Uterus (tissue), 4 donors: ENCODE data around the gene HOXA6. TPM values are rescaled to one million over a fixed set of nuclear protein-coding genes. Genes with fewer than 3 reads are reported as not detected.

ENCODE experiments used
- DNase-seq, 2 donors: peaks; one replicate each; pipeline ENCODE4 v3.0.0-alpha.2; 2019 to 2020
- H3K27ac ChIP-seq, 2 donors: fragments of 200-600 bp; sonication (generic); 1 replicate in 1 of 2; 2 replicates in 1 of 2; pipeline ENCODE4 v1.5.1; 2016 to 2018
- H3K27me3 ChIP-seq, 2 donors: fragments of 200-600 bp; sonication (generic); one replicate each; pipeline ENCODE4 v1.5.1; 2018 to 2019; ENCODE audit warnings: control low read depth in 1 of 2
- H3K36me3 ChIP-seq, 2 donors: fragments of 200-600 bp; sonication (generic); one replicate each; pipeline ENCODE4 v1.5.1; 2019; ENCODE audit warnings: control low read depth in 1 of 2
- H3K4me1 ChIP-seq, 2 donors: fragments of 200-600 bp; sonication (generic); one replicate each; pipeline ENCODE4 v1.5.1; 2018 to 2019; ENCODE audit warnings: control low read depth in 1 of 2
- H3K4me3 ChIP-seq, 2 donors: fragments of 200-600 bp; sonication (generic); 1 replicate in 1 of 2; 2 replicates in 1 of 2; pipeline ENCODE4 v1.5.1; 2018 to 2019; ENCODE audit warnings: mild to moderate bottlenecking in 1 of 2
- H3K9me3 ChIP-seq, 2 donors: fragments of 200-600 bp; sonication (generic); one replicate each; pipeline ENCODE4 v1.5.1; 2019; ENCODE audit warnings: control low read depth in 1 of 2
- POLR2A ChIP-seq, 2 donors: fragments of 450-650 bp; IDR thresholded peaks; one replicate each; pipeline ENCODE4 v1.6.1; 2016; ENCODE audit warnings: antibody characterized with exemption in 2 of 2, mild to moderate bottlenecking in 1 of 2, moderate library complexity in 1 of 2
- intact Hi-C: fragments of 100-400 bp; cut with DNase I; formaldehyde crosslinking; loops from one replicate; pipeline ENCODE4 v1.15.1; 2023; ENCODE audit warnings: low total_unique reads
- total RNA-seq, 4 donors: library from RNA; depleted of rRNA in 3 of 4; stranded (reverse); fragments of >200 nt in 3 of 4; gene quantifications; one replicate each; pipeline versions ENCODE4 v1.1.0 to v1.2.4, GENCODE V29; 2014 to 2023
- TF ChIP-seq, protein P1 (sequence below), 4 experiments: fragments of 200-600 bp in 2 of 4; fragments of 450-650 bp in 2 of 4; sonication (generic) in 2 of 4; IDR thresholded peaks; one replicate each; pipeline ENCODE4 v1.5.1; 2016 to 2019; ENCODE audit warnings: antibody characterized with exemption in 4 of 4, mild to moderate bottlenecking in 2 of 4, moderate library complexity in 1 of 4
- donor health status: DM: yes; HTN: yes; CAD: no.

The HOXA6 gene
- total RNA-seq, 4 donors from 2014 or later, result 1.8 to 19.1 (median 15.4) TPM

DNA sequence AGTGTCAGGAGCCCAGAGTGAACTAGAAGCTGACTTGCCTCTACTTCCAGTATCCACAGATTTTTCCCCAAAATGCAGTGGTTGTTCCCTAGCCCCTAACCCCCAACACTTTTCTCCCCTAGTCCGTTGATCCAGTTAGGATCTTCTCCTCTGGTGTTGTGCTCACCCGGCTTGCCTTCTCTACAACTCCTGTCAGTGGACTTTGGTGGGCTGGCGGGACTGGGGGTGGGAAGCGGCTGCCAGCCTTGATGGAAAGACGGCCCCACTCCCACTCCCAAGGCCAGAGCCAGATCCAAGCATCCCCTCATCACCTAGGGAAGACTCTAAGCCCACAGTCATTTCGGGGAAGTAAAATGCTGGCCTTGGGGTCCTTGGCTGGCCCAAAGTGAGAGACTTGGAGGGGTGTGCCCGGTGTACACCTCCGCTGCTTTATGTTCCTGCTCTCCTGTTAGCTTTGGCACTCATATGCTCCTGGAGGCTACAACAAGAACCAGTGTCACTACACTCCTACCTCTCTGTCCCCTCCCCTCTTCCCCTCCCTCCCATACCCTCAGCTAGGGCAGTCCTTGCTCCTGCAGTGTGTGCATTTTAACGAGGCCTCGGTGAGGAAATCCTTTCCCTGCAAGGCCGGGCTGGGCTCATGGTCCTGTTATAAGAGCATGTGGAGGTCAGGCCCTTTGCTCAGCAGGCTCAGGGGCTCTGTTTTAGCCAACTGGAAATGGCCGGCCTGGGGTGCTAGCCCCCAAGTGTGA lies 27.5 kb upstream of the HOXA6 start:
- Histone ChIP-seq H3K4me3 (peak overlapping the region; percentile 58 to 66), H3K9me3 (no peaks in the 10 kb centered on the region), H3K4me1 (no peaks in the 10 kb centered on the region), H3K27ac (peak overlapping the region; percentile 94 to 96), H3K36me3 (no peaks in the 10 kb centered on the region), H3K27me3 (no peaks in the 10 kb centered on the region)
- DNase-seq, result peak; percentile 54 to 73
- peak; percentile 25 to 36 for TF ChIP-seq POLR2A (IDR thresholded peaks at IDR 0.05)
- TF ChIP-seq, protein P1, sequence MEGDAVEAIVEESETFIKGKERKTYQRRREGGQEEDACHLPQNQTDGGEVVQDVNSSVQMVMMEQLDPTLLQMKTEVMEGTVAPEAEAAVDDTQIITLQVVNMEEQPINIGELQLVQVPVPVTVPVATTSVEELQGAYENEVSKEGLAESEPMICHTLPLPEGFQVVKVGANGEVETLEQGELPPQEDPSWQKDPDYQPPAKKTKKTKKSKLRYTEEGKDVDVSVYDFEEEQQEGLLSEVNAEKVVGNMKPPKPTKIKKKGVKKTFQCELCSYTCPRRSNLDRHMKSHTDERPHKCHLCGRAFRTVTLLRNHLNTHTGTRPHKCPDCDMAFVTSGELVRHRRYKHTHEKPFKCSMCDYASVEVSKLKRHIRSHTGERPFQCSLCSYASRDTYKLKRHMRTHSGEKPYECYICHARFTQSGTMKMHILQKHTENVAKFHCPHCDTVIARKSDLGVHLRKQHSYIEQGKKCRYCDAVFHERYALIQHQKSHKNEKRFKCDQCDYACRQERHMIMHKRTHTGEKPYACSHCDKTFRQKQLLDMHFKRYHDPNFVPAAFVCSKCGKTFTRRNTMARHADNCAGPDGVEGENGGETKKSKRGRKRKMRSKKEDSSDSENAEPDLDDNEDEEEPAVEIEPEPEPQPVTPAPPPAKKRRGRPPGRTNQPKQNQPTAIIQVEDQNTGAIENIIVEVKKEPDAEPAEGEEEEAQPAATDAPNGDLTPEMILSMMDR (IDR thresholded peaks at IDR 0.05), result no peak
- intact Hi-C loops, result no loop called here

DNA sequence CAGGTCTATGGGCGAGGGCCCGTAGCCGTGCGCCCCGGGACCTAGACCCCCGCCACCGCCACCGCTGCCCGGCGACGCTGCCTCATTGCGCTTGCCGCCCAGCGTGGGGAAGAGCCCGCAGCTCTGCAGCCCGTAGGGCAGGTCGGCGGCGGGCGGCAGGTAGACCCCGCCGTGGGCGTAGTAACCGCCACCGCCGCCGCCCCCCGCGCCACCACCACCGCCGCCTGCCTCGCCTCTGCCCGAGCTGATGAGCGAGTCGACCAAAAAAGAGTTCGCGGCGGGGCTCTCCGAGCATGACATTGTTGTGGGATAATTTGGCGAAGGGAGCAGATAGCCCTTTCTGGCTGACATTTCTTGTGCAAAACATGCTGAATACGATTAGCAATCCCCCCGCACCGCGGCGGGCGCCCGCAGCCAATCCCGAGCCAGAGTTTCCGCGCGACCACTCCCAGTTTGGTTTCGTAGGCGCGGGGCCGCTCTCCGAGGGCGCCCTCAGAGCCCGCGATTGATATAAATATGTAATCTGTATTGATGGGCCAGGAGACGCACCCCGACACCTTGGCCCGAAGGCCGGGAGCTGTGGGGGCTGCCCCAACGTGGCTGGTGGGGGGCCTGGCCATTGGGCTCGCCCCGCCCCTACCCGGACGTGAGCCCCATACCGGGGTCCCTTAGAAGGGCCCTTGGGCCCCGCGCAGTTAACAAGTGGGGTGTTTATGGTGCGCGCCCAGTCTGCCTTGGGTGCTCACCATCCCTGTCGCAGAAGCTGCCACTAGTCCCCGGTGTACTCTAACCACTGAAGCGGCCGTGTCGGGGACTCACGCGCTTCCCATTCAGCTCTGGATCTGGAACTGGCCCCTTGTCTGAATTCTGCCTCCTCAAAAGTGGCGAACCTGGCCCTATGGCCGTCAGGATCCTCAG lies 26.6 kb upstream of the HOXA6 start, which contains the start of gene HOXA10:
Gene HOXA10 (minus strand): TSS at position 365 of the 918 bp plus-strand sequence. CDS start 14 bp downstream, at position 351.
- H3K36me3 ChIP-seq, result no peaks in the 10 kb centered on the region
- no peaks in the 10 kb centered on the region for H3K27me3 ChIP-seq
- peak within 1 kb of the TSS; percentile 94 to 96 for H3K27ac ChIP-seq
- intact Hi-C loops, result no loop called here
- TF ChIP-seq POLR2A (IDR thresholded peaks at IDR 0.05), result peak; percentile 54 to 68
- TF ChIP-seq, protein P1 (IDR thresholded peaks at IDR 0.05), result no peak
- peak within 1 kb of the TSS; percentile 58 to 66 for H3K4me3 ChIP-seq
- DNase-seq, result peak; percentile 87 to 88
- no peaks in the 10 kb centered on the region for H3K9me3 ChIP-seq
- H3K4me1 ChIP-seq, result no peaks in the 10 kb centered on the region

DNA sequence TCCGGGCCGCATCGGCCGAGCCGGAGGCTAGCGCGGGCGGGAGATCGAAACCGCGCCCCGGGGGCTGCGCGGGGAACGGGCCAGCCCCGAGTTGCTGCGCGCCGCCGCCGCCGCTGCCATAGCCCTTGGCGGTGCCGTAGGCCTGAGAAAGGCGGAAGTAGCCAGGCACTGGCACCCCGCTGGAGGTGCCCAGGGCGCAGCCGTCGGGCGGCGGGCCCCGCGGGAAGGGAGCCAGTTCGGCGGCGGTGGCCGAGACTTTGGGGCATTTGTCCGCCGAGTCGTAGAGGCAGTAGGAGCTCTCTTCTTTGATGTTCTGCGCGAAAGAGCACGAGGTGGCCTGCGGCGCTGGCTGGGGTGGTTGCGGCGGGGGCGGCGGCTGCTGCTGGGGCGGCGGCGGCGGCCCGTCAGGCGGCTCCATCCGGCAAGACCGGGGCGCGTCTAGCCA lies 26.0 kb upstream of the HOXA6 start:
- Histone ChIP-seq H3K36me3 (no peaks in the 10 kb centered on the region), H3K4me1 (no peaks in the 10 kb centered on the region), H3K27me3 (no peaks in the 10 kb centered on the region), H3K9me3 (no peaks in the 10 kb centered on the region), H3K27ac (peak overlapping the region; percentile 94 to 96), H3K4me3 (peak overlapping the region; percentile 58 to 66)
- DNase-seq, result peak; percentile 28 to 45
- TF ChIP-seq, protein P1 (IDR thresholded peaks at IDR 0.05), result no peak
- TF ChIP-seq POLR2A (IDR thresholded peaks at IDR 0.05), result no peak
- intact Hi-C loops, result no loop called here

DNA sequence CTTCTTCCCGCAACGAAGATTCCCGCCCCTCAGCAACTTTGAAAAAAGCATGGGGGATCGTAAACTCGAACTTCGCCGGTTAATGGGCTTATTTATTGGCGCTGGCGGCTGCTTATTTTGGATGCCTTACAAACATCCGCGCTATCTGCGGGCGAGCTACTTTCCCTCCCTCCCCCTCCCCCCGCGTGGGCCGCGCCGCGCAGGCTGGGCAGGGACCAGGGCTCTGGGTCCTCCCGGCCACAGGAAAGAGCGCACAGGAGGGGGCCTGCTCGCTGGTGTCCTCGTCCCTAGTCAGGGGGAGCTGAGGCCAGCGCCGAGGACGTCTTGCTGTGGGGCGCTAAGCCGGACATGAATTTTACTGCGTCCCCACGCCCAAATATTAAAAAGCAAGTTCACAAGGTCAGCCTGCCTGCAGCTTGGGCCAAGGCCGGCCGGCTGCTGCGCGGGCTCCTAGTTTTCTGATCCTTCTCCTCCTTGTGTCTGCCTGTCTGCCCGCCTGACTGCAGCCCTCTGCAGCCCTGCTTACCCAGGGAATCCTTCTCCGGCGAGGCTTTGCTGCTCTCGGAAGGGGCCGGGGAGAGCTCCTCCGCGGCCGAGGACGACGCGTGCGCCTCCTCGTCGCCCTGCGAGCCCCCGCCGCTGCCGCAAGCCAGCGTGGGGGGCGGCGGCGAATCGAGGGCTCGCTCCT lies 25.4 kb upstream of the HOXA6 start:
- H3K36me3 ChIP-seq, result no peaks in the 10 kb centered on the region
- no peaks in the 10 kb centered on the region for H3K9me3 ChIP-seq
- intact Hi-C loops, result no loop called here
- TF ChIP-seq POLR2A (IDR thresholded peaks at IDR 0.05), result peak; percentile 60 to 68
- TF ChIP-seq, protein P1 (IDR thresholded peaks at IDR 0.05), result no peak
- no peaks in the 10 kb centered on the region for H3K4me1 ChIP-seq
- H3K27ac ChIP-seq, result peak overlapping the region; percentile 94 to 96
- H3K27me3 ChIP-seq, result no peaks in the 10 kb centered on the region
- H3K4me3 ChIP-seq, result peak overlapping the region; percentile 58 to 66
- peak; percentile 94 to 96 for DNase-seq
